Astrocyte of the cerebellum (primary cell): ENCODE measurements around the gene RARRES2.

ENCODE experiments used
- DNase-seq: peaks from one replicate; pipeline ENCODE4 v3.0.0-alpha.2; 2011; ENCODE audit warnings: low read depth
- H3K4me3 ChIP-seq: 2 replicates; pipeline ENCODE4 v1.5.1; 2011; ENCODE audit warnings: mild to moderate bottlenecking, low read depth, low read length, moderate library complexity
- in situ Hi-C: cut with HindIII; loops from 2 replicates; pipeline ENCODE4 v1.10.0; 2017; ENCODE audit warnings: low sequenced_read_pairs
- TF ChIP-seq, protein P1 (sequence below): IDR thresholded peaks from 2 replicates; pipeline ENCODE4 v1.5.1; 2012; ENCODE audit warnings: low read length, low read depth, moderate library complexity, mild to moderate bottlenecking; ENCODE audit errors: missing control alignments

RARRES2 gene

GRCh38 chr7:150345012-150345411, 3.6 kb upstream of the RARRES2 start:
- no peak for DNase-seq
- TF ChIP-seq, protein P1, sequence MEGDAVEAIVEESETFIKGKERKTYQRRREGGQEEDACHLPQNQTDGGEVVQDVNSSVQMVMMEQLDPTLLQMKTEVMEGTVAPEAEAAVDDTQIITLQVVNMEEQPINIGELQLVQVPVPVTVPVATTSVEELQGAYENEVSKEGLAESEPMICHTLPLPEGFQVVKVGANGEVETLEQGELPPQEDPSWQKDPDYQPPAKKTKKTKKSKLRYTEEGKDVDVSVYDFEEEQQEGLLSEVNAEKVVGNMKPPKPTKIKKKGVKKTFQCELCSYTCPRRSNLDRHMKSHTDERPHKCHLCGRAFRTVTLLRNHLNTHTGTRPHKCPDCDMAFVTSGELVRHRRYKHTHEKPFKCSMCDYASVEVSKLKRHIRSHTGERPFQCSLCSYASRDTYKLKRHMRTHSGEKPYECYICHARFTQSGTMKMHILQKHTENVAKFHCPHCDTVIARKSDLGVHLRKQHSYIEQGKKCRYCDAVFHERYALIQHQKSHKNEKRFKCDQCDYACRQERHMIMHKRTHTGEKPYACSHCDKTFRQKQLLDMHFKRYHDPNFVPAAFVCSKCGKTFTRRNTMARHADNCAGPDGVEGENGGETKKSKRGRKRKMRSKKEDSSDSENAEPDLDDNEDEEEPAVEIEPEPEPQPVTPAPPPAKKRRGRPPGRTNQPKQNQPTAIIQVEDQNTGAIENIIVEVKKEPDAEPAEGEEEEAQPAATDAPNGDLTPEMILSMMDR, result no peak
- H3K4me3 ChIP-seq, result no peak overlapping the region
- in situ Hi-C loops, result no loop called here

DNA sequence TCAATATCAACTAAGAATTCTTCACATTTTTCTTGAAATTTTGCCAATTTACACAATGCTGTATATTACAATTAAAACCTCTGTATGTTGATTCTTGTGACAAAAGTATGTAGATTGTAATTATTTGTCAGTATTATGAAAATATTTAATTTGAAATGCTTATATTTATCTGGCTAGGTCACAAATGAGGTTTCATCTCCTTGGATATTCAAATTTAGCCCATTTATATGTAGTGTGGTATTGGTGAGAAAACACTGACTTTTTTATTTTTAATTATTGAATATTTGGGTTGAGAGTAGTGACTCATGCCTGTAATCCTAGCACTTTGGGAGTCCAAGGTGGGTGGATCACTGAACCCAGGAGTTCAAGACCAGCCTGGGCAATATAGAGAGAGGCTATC, 2.9 kb upstream of the RARRES2 start:
- in situ Hi-C loops, result no loop called here
- TF ChIP-seq, protein P1, result no peak
- DNase-seq, result no peak
- H3K4me3 ChIP-seq, result no peak overlapping the region

- H3K4me3 ChIP-seq, result no peak overlapping the region
- no peak for DNase-seq
- in situ Hi-C loops, result no loop called here
- TF ChIP-seq, protein P1, result no peak
Measured at GRCh38 chr7:150343225-150343624, 1.8 kb upstream of the RARRES2 start.

- in situ Hi-C loops, result no loop called here
- no peak for DNase-seq
- no peak overlapping the region for H3K4me3 ChIP-seq
- TF ChIP-seq, protein P1, result no peak
Measured at GRCh38 chr7:150342121-150342408, 636 bp upstream of the RARRES2 start.

DNA sequence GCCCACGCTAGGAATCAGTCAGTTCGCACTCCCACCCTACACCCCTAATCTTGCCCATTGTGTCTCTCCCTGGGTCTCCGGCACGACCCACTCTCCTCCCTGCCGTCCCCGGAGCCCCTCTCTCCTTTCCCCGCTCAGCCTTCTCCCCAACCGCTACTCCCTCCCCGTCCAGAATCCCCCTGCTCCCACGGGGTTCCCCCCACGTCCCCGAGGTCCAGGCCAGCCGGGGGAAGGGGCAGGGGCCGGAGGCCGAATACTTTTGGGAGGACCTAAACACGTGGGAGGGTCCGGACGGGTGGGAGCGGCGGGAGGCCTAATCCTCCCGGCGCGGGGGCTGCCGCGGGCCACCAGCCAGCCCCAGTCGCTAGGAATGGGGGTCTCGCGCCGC, 560 bp downstream of the RARRES2 start:
- DNase-seq, result no peak
- in situ Hi-C loops, result no loop called here
- TF ChIP-seq, protein P1, result no peak
- peak overlapping the region; percentile 21 for H3K4me3 ChIP-seq

- in situ Hi-C loops, result no loop called here
- H3K4me3 ChIP-seq, result peak overlapping the region; percentile 7
- no peak for DNase-seq
- TF ChIP-seq, protein P1, result no peak
Measured at GRCh38 chr7:150340024-150340749, 1.2 kb downstream of the RARRES2 start.
